Adipose tissue (tissue), 3 donors: ENCODE measurements around the gene LACC1. TPM values are rescaled to one million over a fixed set of nuclear protein-coding genes. Genes with fewer than 3 reads are reported as not detected.

ENCODE experiments used
- H3K27ac ChIP-seq: one replicate; pipeline ENCODE4 v1.5.1; 2013; ENCODE audit warnings: low read depth, low read length
- WGBS, 3 donors: extraction: QIAGEN DNeasy Blood & Tissue Kit; methylation state at CpG; one replicate each; pipeline ENCODE4 v1.1.7; 2013; 5-methylcytosine and 5-hydroxymethylcytosine counted together
- polyA plus RNA-seq, 3 donors: library from polyadenylated mRNA; stranded (reverse); fragments of 200-250 nt; gene quantifications; one replicate each; pipeline ENCODE4 v1.2.3, GENCODE V29; 2013
- donor health status: healthy with polysubstance abuse.
- donor health status: Bipolar disorder and iron deficiency.
- donor health status: healthy.

The LACC1 gene
- polyA plus RNA-seq, result 1 to 10 TPM; 2.0 to 7.0 (median 4.7) TPM

GRCh38 chr13:43879755-43880181 is at the start of gene LACC1:
LACC1 (plus strand) TSS chr13:43879904; CDS start chr13:43880986, 1,082 bp downstream.
- 0 to 1% (median 0%) methylated on average over 34 to 48 of the region's 48 CpGs for WGBS, 3 donors
- peak within 1 kb of the TSS; percentile 57 for H3K27ac ChIP-seq

DNA sequence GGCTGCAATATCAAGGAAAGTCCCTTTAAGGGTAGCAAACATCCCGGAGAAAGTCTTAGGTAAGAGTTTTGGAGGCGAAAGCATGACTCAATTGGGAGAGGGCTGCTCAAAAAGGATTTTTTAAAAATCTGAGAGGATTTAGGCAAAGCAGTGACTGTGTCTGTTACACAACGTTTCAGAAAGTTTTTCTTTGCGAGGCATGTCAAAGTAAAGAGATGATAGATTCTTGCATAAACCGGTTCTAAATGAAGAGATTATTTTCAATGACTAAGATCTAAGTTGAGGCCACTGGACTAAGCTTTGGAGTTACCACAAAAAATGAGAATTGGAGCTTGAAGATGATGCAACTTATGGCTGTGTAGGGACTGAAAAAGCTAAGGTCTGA is 49.2 kb upstream of the LACC1 start:
- 44 to 63% (median 45%) methylated on average over 5 of the region's 5 CpGs for WGBS, 3 donors

GRCh38 chr13:43831088-43831487 is 48.6 kb upstream of the LACC1 start:
- WGBS, 3 donors, result 50 to 78% (median 50%) methylated on average over 2 of the region's 2 CpGs
- H3K27ac ChIP-seq, result no peak overlapping the region

More for the DNA sequence above, 49.2 kb upstream of the LACC1 start:
- H3K27ac ChIP-seq, result no peak overlapping the region

DNA sequence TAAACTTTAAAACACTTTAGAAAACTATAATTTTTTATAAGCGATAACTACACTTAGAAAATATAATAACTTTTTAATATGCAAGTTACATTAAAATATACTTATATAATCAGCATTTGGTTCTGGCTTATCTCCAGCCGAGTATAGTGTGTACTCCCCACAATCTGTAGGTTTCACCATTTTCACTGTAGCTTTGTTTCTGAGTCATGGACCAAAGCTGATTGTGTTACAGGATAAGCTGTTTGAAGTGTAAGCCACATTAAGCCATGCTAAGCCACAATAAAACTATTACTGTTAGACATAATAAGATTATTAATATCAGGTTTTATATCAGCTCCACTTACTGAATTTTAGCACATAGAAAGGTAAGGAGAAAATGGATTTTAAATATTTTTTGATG is 44.0 kb upstream of the LACC1 start:
- H3K27ac ChIP-seq, result no peak overlapping the region
- WGBS, 3 donors, result 62 to 94% (median 91%) methylated on average over 2 of the region's 2 CpGs

DNA sequence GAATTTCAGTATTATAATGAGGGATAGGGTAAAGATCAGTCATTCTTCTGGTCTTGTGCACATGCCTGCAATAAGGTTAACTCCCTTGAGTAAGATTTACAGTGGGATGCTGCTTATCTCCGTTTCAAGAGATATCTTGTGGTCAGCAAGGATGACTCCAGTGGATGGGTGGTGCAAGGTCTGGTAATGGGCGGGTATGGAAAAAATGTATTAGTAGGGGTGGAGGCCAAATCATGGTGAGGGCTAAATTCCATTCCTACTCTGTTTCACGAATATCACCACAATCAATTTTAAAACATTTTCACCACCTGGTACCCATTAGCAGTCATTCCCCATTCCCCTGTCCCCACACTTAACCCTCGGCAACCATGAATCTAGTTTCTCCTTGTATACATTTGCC is 40.8 kb upstream of the LACC1 start:
- WGBS, 3 donors, result 72 to 80% (median 74%) methylated on average over 4 of the region's 4 CpGs
- no peak overlapping the region for H3K27ac ChIP-seq

GRCh38 chr13:43846496-43847158 is 33.1 kb upstream of the LACC1 start:
- no peak overlapping the region for H3K27ac ChIP-seq
- 83 to 86% (median 85%) methylated on average over 3 of the region's 3 CpGs for WGBS, 3 donors

DNA sequence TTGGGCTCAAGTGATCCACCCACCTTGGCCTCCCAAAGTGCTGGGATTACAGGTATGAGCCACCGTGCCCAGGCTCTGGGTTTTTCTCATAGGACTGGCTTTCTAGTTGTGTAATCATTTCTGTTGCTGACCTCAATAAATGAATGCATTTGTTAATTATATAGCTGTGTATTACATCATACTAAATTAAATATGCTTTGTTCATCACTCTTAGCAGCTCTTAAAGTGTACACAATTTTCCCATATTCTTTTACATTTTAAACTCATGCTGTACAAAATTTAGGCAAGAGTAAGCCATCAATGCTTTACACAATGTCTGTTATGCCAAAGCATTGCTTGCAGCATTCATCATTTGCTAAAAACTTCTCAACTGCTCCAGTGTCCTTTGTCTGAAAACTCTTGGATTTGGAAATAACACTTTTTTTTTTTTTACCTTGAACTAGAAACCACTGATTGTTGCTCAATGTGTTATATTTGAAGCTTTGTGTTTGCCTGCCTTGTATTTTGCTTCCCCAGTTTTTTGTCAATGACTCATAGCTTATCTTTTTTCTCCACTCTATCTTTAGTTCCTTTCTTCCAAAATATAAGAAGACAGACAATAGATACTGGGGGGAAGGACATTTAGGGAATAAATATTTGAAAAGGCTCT is 31.6 kb upstream of the LACC1 start:
- WGBS, 3 donors, result 53 to 90% (median 58%) methylated on average over 1 of the region's 1 CpG
- no peak overlapping the region for H3K27ac ChIP-seq

GRCh38 chr13:43850873-43851272 is 28.8 kb upstream of the LACC1 start:
- H3K27ac ChIP-seq, result no peak overlapping the region
- 98 to 100% (median 100%) methylated on average over 1 of the region's 1 CpG for WGBS, 3 donors

DNA sequence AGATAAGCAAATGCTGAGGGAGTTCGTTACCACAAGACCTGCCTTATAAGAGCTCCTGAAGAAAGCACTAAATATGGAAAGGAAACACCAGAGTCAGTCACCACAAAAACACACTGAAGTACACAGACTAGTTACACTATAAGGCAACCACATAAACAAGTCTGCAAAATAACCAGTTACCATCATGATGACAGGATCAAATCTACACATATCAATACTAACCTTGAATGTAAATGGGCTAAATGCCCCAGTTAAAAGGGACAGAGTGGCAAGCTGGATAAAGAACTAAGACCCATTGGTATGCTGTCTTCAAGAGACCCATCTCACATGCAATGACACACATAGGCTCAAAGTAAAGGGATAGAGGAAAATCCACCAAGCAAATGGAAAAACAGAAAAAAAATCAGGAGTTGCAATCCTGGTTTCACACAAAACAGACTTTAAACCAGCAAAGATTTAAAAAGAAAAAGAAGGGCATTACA is 26.7 kb upstream of the LACC1 start:
- WGBS, 3 donors, result 91 to 100% (median 97%) methylated on average over 1 of the region's 1 CpG
- H3K27ac ChIP-seq, result no peak overlapping the region

DNA sequence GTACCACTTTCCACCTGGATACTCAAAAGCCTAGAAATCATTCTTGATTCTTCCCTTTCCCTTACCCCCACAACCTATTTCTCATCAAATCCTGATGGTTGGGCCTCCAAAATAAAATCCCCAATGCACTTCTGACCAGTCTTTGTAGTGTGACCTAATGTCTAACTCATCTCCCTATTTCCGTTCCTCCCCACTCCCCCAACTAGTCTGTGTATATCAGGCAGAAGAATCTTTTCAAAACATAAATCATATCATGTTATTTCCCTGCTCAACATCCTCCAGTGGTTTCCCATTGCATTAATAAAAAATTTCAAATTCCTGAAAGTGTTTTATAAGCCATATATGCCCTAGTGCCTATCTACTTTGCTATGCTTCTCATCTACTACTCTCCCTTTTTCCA is 17.8 kb upstream of the LACC1 start:
- 88 to 93% (median 90%) methylated on average over 1 of the region's 1 CpG for WGBS, 3 donors
- H3K27ac ChIP-seq, result no peak overlapping the region

DNA sequence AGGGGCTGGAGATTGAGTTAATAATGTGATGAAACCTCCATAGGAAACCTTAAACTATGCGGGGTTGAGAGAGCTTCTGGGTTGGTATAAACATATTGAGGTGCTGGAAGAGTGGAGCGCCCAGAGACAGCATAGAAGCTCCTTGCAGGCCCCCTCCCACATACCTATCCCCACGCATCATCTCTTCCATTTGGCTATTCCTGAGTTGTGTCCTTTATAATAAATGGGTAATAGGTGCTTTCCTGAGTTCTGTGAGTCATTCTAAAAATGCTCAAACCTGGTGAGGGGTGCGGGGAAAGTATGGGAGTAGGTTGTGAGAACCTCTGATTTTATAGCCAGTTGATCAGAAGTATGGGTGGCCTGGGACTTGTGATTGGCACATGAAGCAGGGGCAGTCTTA is 14.8 kb upstream of the LACC1 start:
- no peak overlapping the region for H3K27ac ChIP-seq
- 98 to 99% (median 98%) methylated on average over 4 of the region's 4 CpGs for WGBS, 3 donors

DNA sequence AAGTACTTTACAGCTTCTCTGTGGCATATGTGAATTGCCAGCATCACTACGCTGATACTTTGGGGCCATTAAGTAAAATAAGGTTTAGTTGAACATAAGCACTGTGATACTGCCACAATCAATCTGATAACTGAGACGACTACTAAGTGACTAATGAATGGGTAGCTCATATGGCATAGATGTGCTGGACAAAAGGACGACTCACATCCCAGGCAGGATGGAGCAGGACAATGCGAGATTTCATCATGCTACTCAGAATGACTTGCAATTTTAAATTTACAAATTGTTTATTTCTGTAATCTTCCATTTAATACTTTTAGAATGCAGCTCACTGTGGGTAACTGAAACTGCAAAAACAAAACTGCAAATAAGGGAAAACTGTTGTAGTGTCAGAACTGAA is 13.8 kb upstream of the LACC1 start:
- no peak overlapping the region for H3K27ac ChIP-seq
- 81 to 88% (median 87%) methylated on average over 4 of the region's 4 CpGs for WGBS, 3 donors

- no peak overlapping the region for H3K27ac ChIP-seq
- 96 to 100% (median 96%) methylated on average over 1 of the region's 1 CpG for WGBS, 3 donors
Observed at GRCh38 chr13:43872181-43872580, 7.5 kb upstream of the LACC1 start.

- WGBS, 3 donors, result 6 to 16% (median 12%) methylated on average over 2 of the region's 2 CpGs
- H3K27ac ChIP-seq, result no peak overlapping the region
Observed at GRCh38 chr13:43874504-43875092, 5.1 kb upstream of the LACC1 start.

DNA sequence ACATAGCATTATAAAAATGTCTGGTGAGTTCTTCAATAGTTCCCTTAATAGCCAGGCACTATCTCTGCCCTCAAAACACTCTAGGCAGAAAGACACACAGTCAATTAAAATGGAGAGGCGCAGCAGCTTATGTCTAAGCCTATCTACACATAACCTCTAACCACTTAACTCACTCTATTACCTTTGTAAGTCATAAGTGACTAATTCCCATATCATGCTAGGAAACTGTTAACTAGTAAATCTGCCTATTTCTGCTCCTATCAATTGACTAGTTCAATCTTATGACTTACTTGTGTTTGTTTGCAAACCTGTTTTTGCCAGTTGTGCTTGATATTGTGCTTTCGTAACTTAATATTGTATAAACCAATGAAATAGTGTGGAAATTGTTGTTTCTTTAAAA is 3.3 kb upstream of the LACC1 start:
- H3K27ac ChIP-seq, result no peak overlapping the region
- 93 to 99% (median 95%) methylated on average over 2 of the region's 2 CpGs for WGBS, 3 donors

DNA sequence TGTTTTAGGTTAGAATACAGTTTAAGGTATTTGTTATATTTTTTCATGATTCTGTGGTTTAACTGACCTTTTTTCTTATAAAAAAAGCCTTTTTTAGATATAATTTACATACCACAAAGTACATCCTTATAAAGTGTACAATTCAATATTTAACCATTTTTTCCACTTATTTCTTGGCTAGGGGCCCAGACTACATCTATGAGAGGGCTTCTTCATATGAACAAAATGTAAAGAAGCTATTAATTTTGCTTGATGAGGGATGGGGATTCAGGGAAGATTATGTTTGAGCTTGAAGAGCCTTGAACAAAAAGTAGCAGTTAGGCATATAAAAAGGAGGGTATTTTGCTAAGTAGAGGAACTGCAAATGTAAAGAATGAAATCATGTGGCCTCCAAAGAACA is 2.4 kb upstream of the LACC1 start:
- no peak overlapping the region for H3K27ac ChIP-seq

- 71 to 100% (median 78%) methylated on average over 1 of the region's 1 CpG for WGBS, 3 donors
- no peak overlapping the region for H3K27ac ChIP-seq
Observed at GRCh38 chr13:43877766-43878165, 1.9 kb upstream of the LACC1 start.

GRCh38 chr13:43878892-43879754 is 581 bp upstream of the LACC1 start, which contains the start of gene CCDC122:
CCDC122 (minus strand) TSS chr13:43879740; CDS start chr13:43869376, 10,364 bp downstream.
- 0 to 1% (median 0%) methylated on average over 72 to 78 of the region's 78 CpGs for WGBS, 3 donors

More at GRCh38 chr13:43878892-43879754, 581 bp upstream of the LACC1 start, which contains the start of gene CCDC122:
- peak within 1 kb of the TSS; percentile 57 for H3K27ac ChIP-seq
